Pancreas (tissue), 10 donors: ENCODE results near the gene CENPC. TPM values are rescaled to one million over a fixed set of nuclear protein-coding genes. Genes with fewer than 3 reads are reported as not detected.
A peak's percentile ranks its signal among the peaks of the same experiment; 100 is the strongest.

Experiments used
- ATAC-seq, 4 donors: fragments of 200-7000 bp; cut with Tn5 transposase; one replicate each; pipeline versions ENCODE4 v1.8.0 to v1.9.1; 2020; ENCODE audit warnings: mild to moderate bottlenecking in 4 of 4, moderate library complexity in 4 of 4
- DNase-seq, 6 donors: peaks; one replicate each; pipeline ENCODE4 v3.0.0-alpha.2; 2020
- FAIRE-seq: peaks from 2 replicates; lab custom pipeline; 2012; peaks lifted over from hg19 to GRCh38; lab: Jason Lieb, UNC
- H3K27ac ChIP-seq, 4 donors: fragments of 200-600 bp; sonication (generic); 1 replicate in 3 of 4; 2 replicates in 1 of 4; pipeline versions ENCODE4 v1.5.0 to v1.8.0; 2020
- H3K27me3 ChIP-seq, 4 donors: fragments of 200-600 bp; one replicate each; pipeline ENCODE4 v1.8.0; 2021
- H3K36me3 ChIP-seq, 3 donors: fragments of 200-600 bp; sonication (generic) in 1 of 3; one replicate each; pipeline versions ENCODE4 v1.5.0 to v1.8.0; 2020 to 2021
- H3K4me1 ChIP-seq, 3 donors: fragments of 200-600 bp; one replicate each; pipeline ENCODE4 v1.8.0; 2021
- H3K4me3 ChIP-seq, 4 donors: fragments of 200-600 bp; sonication (generic) in 2 of 4; one replicate each; pipeline versions ENCODE4 v1.5.0 to v1.8.0; 2020 to 2021
- H3K9me3 ChIP-seq, 4 donors: fragments of 200-600 bp; one replicate each; pipeline ENCODE4 v1.8.0; 2021
- WGBS, 2 donors: extraction: QIAGEN DNeasy Blood & Tissue Kit; methylation state at CpG; one replicate each; pipeline ENCODE4 v1.1.7; 2013; 5-methylcytosine and 5-hydroxymethylcytosine counted together
- intact Hi-C, 3 donors: fragments of 100-400 bp; cut with DNase I; formaldehyde crosslinking; loops; one replicate each; pipeline versions ENCODE4 v1.11.1 to v1.14.2; 2022
- polyA plus RNA-seq, 2 donors: library from polyadenylated mRNA; stranded (reverse); fragments of 200-250 nt; gene quantifications; one replicate each; pipeline ENCODE4 v1.2.3, GENCODE V29; 2013
- total RNA-seq, 6 donors: library from RNA; stranded (reverse); fragmentation: NEBNext Ultra II Directional in 4 of 6; extraction: Animal tissue kit (Norgen Biotek cat#: 25700) in 4 of 6; gene quantifications; one replicate each; pipeline versions ENCODE4 v1.2.1 to v1.2.4, GENCODE V29; 2021 to 2023
- TF ChIP-seq, protein P1 (sequence below), 4 donors: fragments of 200-600 bp; sonication (generic) in 3 of 4; IDR thresholded peaks; one replicate each; pipeline versions ENCODE4 v1.5.0 to v1.8.0; 2021; ENCODE audit warnings: antibody characterized with exemption in 4 of 4
- donor health status: healthy with polysubstance abuse.
- donor health status: DM: no; HTN: no; CAD: no; lungs with moderate emphysema.
- donor health status: DM: no; HTN: no; CAD: no.
- donor health status: control.
- donor health status: control.
- donor health status: Bipolar disorder and iron deficiency.
- donor health status: DM: yes; HTN: yes; CAD: no.
- donor health status: DM: no; HTN: no; CAD: no.
- donor health status: DM: no; HTN: no; CAD: no.
- donor health status: DM: yes; HTN: yes; CAD: no.

CENPC gene
- total and polyA plus RNA-seq, 8 donors: 5.9 to 19.5 (median 13.5) TPM

DNA sequence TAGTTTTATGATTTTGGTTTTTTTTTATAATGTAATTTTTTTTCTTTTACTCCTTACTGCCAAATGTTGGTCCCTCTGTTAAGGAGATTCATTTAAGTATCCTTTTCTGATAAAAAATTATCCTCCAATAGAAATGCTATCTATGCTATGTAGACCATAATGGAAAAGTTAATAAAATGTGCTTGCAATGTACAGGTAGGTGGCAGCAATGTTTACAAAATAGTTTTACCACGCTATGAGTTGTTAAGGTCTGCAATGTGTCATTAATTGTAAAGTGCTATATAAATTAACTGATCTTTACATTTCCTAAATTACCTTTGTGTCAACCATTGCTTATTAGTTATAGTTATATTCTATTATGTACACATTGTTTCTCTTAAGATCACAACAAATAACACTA is 3.8 kb upstream of the CENPC start:
- TF ChIP-seq, protein P1, sequence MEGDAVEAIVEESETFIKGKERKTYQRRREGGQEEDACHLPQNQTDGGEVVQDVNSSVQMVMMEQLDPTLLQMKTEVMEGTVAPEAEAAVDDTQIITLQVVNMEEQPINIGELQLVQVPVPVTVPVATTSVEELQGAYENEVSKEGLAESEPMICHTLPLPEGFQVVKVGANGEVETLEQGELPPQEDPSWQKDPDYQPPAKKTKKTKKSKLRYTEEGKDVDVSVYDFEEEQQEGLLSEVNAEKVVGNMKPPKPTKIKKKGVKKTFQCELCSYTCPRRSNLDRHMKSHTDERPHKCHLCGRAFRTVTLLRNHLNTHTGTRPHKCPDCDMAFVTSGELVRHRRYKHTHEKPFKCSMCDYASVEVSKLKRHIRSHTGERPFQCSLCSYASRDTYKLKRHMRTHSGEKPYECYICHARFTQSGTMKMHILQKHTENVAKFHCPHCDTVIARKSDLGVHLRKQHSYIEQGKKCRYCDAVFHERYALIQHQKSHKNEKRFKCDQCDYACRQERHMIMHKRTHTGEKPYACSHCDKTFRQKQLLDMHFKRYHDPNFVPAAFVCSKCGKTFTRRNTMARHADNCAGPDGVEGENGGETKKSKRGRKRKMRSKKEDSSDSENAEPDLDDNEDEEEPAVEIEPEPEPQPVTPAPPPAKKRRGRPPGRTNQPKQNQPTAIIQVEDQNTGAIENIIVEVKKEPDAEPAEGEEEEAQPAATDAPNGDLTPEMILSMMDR (IDR thresholded peaks at IDR 0.05): peak in 1 of 4 donors; percentile 21
- Histone ChIP-seq H3K9me3 (no peaks in the 10 kb centered on the region), H3K27ac (no peak overlapping the region), H3K36me3 (no peaks in the 10 kb centered on the region), H3K4me3 (no peak overlapping the region), H3K27me3 (peaks cover 0 to 5% (median 0%) of the 10 kb centered on the region in 4 donors), H3K4me1 (peaks cover 0 to 5% (median 0%) of the 10 kb centered on the region in 3 donors)
- no peak for ATAC-seq
- DNase-seq: no peak
- FAIRE-seq: no peak
- intact Hi-C loops: no loop called here
- 1 to 8% methylated on average over 1 of the region's 1 CpG for WGBS, 2 donors

DNA sequence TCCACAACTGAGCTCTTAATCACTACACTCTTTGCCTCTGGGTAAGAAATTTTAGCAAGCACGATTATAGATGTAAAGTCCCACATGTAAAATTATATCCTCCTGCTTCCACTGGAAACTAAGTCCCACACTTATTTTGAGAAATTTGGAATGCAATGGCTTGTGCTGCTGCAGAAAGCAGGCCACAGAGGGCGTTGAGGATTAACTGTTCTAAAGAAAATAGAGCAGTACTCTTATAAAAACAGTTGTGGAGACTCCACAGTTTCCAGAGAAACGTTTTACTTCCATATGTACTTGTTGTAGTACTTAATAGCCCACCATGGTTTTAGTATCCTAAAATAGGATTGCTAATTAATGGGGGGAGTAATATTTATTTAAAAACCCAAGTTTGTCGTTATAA is 1.7 kb upstream of the CENPC start:
- 52 to 64% methylated on average over 4 of the region's 4 CpGs for WGBS, 2 donors
- DNase-seq (no peak), FAIRE-seq (no peak), ATAC-seq (no peak)
- Histone ChIP-seq H3K4me3 (no peak overlapping the region), H3K4me1 (peaks cover 7 to 23% (median 12%) of the 10 kb centered on the region in 3 donors), H3K27ac (no peak overlapping the region), H3K36me3 (no peaks in the 10 kb centered on the region), H3K9me3 (no peaks in the 10 kb centered on the region), H3K27me3 (peaks cover 0 to 5% (median 0%) of the 10 kb centered on the region in 4 donors)
- TF ChIP-seq, protein P1 (IDR thresholded peaks at IDR 0.05): no peak
- intact Hi-C loops: no loop called here

DNA sequence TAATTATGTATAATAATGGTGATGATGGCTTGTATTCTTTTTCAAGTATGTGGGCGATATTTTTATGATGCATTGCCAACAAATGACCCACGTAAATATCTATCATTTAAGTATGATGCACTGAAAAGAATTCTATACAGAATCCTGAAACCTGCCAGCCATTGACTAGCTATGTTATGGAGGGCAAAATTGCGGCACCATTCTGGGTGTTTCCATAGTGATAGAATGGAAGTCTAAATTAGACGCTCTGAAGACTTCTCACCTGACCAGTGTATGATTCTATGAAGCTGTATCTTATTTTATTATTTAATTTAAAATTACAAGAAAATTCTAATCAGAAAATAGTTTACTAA is 677 bp upstream of the CENPC start:
- TF ChIP-seq, protein P1 (IDR thresholded peaks at IDR 0.05): no peak
- H3K27ac ChIP-seq: peak overlapping the region in 1 of 4 donors; percentile 91
- FAIRE-seq (no peak), ATAC-seq (no peak), DNase-seq (no peak)
- no peaks in the 10 kb centered on the region for H3K36me3 ChIP-seq
- intact Hi-C loops: no loop called here
- H3K4me3 ChIP-seq: peak overlapping the region in 2 of 4 donors; percentile 58 to 61
- 35 to 40% methylated on average over 4 of the region's 4 CpGs for whole genome bisulfite sequencing, 2 donors
- H3K9me3 ChIP-seq: no peaks in the 10 kb centered on the region
- peaks cover 7 to 23% (median 12%) of the 10 kb centered on the region in 3 donors for H3K4me1 ChIP-seq
- peaks cover 0 to 5% (median 0%) of the 10 kb centered on the region in 4 donors for H3K27me3 ChIP-seq

DNA sequence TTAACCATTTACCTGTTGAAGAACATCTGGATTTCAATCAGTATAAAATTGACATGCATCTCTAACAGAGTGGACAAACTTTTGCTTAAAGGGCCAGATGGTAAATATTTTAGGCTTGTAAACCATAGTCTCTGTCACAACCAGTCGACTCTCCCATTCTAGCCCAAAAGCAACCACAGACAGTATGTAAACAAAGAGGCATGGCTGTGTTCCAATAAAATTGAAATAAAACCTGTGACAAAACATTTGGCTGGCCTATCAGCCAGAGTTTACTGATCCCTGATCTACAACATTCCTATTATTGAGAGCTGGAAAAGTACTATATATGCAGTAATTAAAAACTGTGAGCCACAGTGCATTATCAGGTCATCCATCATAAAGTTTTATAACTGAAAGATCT is 3.2 kb downstream of the CENPC start:
- DNase-seq (no peak), ATAC-seq (no peak), FAIRE-seq (no peak)
- intact Hi-C loops: no loop called here
- Histone ChIP-seq H3K4me3 (no peak overlapping the region), H3K36me3 (peaks cover 0 to 31% (median 17%) of the 10 kb centered on the region in 3 donors), H3K4me1 (peaks cover 7 to 23% (median 12%) of the 10 kb centered on the region in 3 donors), H3K27ac (no peak overlapping the region), H3K27me3 (no peaks in the 10 kb centered on the region), H3K9me3 (no peaks in the 10 kb centered on the region)
- 11 to 12% methylated on average over 1 of the region's 1 CpG for WGBS, 2 donors
- TF ChIP-seq, protein P1 (IDR thresholded peaks at IDR 0.05): no peak

DNA sequence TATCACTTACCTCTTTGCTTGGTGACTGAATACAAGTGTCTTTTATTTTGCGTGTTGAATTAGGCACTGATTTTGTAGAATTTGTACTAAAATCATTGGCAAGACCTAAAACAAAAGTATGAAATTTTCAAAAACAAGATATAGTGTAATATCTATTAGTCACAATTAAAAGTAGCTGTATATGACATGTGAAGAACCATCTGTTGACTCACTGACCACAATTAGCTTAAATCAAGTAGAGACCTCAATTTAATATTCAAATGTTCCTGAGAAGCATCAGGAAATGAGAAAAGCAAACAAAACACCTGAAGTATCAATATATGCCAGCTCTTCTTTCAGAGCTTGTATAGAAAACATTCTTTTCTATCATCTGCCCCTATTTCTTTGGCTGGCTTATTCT is 5.5 kb downstream of the CENPC start:
- no peak overlapping the region for H3K27ac ChIP-seq
- peaks cover 7 to 19% (median 12%) of the 10 kb centered on the region in 3 donors for H3K4me1 ChIP-seq
- intact Hi-C loops: no loop called here
- H3K27me3 ChIP-seq: no peaks in the 10 kb centered on the region
- TF ChIP-seq, protein P1 (IDR thresholded peaks at IDR 0.05): no peak
- H3K36me3 ChIP-seq: peaks cover 0 to 36% (median 18%) of the 10 kb centered on the region in 3 donors
- no peak overlapping the region for H3K4me3 ChIP-seq
- FAIRE-seq (no peak), DNase-seq (no peak), ATAC-seq (no peak)
- 88 to 100% methylated on average over 1 of the region's 1 CpG for WGBS, 2 donors
- H3K9me3 ChIP-seq: no peaks in the 10 kb centered on the region
